HG03442 (cell line): ENCODE data around the gene ZNF28.
"Not testable (repeated sequence)": the region's sequence is repeated elsewhere in the genome, so short reads cannot be mapped to it uniquely, and the experiment has no call there.

ENCODE experiments used
- ATAC-seq: cut with Tn5 transposase; IDR thresholded peaks from one replicate; pipeline ENCODE4 v1.9.1; 2021; ENCODE audit warnings: mild to moderate bottlenecking, moderate library complexity; ENCODE audit not compliant: unreplicated experiment

ZNF28 gene

GRCh38 chr19:52782864-52783263 is 38.6 kb downstream of the ZNF28 start:
- ATAC-seq, result not testable (repeated sequence)

- ATAC-seq, result no peak
Observed at GRCh38 chr19:52778811-52779210, 42.6 kb downstream of the ZNF28 start.

GRCh38 chr19:52756447-52756846 is 65.0 kb downstream of the ZNF28 start:
- ATAC-seq, result not testable (repeated sequence)

- no peak for ATAC-seq
Observed at GRCh38 chr19:52749780-52750179, 71.7 kb downstream of the ZNF28 start.

- no peak for ATAC-seq
Observed at GRCh38 chr19:52748336-52748950, 73.0 kb downstream of the ZNF28 start.
